Measurements from ENCODE around the gene DNAJC7.
"Not testable (repeated sequence)": the region's sequence is repeated elsewhere in the genome, so short reads cannot be mapped to it uniquely, and the experiment has no call there.

The DNAJC7 gene

GRCh38 chr17:42010266-42010680 lies 7.0 kb downstream of the DNAJC7 start:
- not testable (repeated sequence) for DNase-seq

DNA sequence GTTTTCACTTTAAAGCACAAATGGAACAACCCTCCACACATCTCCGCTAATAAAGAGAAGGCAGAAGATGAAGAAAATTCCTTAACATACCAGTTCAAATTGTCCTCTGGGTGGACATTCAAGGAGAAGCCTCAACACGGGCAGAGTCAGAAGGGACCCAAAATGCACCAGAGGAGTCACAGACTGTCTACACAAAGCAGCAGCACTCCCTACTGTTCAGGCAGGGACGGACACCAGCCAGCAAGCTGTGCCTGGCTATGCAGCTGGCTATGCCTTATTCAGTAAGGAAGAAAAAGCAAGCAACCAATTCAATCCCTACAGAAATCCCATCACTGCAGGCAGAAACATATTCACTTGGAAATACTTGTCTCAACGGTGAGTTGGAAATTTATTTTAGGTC lies 8.1 kb downstream of the DNAJC7 start:
- DNase-seq = no peak

DNA sequence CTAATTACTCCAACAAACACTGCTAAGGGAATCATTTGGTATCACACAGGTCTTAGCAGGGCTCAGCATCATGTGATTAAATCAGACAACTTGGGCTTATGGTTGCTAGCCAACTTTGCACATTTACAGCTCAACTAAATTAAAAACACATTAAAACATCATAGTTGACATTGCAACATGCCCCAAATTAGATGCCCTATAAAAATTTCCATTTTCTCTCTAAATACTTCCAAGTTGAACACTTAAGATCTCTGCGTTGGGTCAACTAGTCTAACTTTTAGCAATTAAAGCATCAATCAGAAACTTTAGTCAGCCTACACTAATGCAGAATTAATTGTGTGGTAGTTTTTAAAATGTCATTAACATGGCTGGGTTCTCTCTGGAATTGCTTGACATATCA lies 12.1 kb downstream of the DNAJC7 start:
- DNase-seq = no peak

GRCh38 chr17:42002792-42003301 lies 14.4 kb downstream of the DNAJC7 start:
- no peak for DNase-seq

GRCh38 chr17:42002175-42002791 lies 15.0 kb downstream of the DNAJC7 start:
- DNase-seq = no peak

DNA sequence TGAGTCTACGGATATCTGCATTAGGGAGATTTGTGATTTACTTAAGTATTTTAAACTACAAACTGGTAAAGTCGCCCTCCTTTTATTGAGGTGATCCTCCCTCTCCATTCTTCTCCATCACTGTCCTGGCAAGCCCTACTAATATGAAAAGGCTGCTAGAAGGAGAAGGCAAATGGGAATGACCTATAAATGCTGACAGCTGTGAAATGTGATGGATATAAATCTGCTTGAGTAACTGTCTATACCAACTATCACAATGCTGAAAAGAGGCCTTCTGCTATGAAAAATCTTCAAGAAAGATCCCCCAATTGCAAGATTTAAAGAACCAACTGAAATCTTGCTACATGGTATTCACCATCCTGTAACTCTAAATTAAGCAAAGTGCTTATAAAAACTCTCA lies 15.5 kb downstream of the DNAJC7 start:
- no peak for DNase-seq

- DNase-seq = no peak
Measured at GRCh38 chr17:42000413-42001133, 16.7 kb downstream of the DNAJC7 start.

GRCh38 chr17:41998497-41998896 lies 18.7 kb downstream of the DNAJC7 start:
- no peak for DNase-seq

- no peak for DNase-seq
Measured at GRCh38 chr17:41996855-41997164, 20.4 kb downstream of the DNAJC7 start.

GRCh38 chr17:41992576-41992975 lies 24.7 kb downstream of the DNAJC7 start:
- no peak for DNase-seq

DNA sequence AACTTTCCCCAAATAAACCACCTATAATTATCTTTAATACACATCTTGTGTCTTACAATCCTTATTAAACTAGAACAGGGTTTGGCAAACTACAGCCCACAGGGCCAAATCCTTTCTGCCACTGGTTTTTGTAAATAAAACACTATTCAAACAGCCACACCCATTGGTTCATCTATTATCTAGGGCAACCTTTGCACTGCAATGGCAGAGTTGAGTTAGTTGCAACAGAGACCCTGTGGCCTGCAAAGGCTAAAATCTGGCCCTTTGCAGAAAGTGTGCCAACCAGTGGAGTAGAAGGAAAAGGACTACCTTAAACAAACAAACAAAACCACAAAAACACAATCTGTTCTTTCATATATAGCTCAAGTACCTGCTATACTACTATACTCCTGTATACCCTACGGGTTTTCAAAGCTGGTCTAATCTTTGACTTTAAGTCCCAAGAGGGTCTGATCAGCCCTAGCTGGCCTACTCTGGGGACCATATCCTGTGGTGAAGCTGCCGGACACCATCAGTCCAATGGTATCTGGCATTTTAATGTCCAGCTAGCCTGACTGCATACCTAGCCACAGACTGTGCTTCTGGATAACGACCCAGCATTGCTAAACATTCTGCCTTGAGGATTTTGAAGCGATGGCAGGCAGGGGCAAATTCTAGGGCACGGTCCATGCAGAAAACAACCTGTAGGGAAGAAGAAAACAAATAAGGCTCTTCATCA lies 27.4 kb downstream of the DNAJC7 start:
- no peak for DNase-seq

GRCh38 chr17:41988418-41988817 lies 28.8 kb downstream of the DNAJC7 start:
- no peak for DNase-seq

GRCh38 chr17:41987642-41988041 lies 29.6 kb downstream of the DNAJC7 start:
- DNase-seq = no peak

DNA sequence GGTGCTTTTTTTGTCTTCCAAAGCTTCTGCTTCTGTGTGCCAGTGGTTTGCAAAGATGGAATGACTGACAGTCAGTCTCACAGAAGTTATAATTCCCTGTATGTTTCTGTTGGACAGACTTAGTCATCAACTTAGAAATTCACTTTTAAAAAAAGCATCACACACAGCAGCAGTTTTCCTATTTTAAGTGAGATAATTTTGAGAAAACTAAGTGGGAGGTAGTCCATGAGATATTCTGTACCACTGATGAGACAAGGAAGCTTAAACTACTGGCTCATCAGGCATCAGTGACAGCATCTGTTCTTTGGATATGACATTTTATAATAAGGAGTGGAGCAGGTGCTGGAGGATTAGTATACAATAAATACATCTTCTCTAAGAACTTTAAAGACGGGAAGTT lies 30.6 kb downstream of the DNAJC7 start:
- DNase-seq = no peak

DNA sequence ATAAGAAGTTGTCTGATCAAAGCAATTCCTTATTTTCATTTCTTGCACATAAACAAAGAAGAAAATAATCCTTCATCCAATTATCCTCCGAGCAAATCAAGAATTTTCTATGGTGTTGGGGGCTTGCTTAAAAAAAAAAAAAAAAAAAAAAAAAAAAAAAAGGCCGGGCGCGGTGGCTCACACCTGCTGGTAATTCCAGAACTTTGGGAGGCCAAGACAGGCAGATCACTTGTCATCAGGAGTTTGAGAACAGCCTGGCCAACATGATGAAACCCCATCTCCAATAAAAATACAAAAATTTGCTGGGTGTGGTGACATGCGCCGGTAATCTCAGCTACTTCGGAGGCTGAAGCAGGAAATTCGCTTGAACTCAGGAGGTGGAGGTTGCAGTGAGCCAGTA lies 31.3 kb downstream of the DNAJC7 start:
- no peak for DNase-seq

- no peak for DNase-seq
Measured at GRCh38 chr17:41984454-41984853, 32.8 kb downstream of the DNAJC7 start.

- DNase-seq = no peak
Measured at GRCh38 chr17:41982026-41982760, 35.0 kb downstream of the DNAJC7 start.

- no peak for DNase-seq
Measured at GRCh38 chr17:41977991-41978390, 39.2 kb downstream of the DNAJC7 start.

DNA sequence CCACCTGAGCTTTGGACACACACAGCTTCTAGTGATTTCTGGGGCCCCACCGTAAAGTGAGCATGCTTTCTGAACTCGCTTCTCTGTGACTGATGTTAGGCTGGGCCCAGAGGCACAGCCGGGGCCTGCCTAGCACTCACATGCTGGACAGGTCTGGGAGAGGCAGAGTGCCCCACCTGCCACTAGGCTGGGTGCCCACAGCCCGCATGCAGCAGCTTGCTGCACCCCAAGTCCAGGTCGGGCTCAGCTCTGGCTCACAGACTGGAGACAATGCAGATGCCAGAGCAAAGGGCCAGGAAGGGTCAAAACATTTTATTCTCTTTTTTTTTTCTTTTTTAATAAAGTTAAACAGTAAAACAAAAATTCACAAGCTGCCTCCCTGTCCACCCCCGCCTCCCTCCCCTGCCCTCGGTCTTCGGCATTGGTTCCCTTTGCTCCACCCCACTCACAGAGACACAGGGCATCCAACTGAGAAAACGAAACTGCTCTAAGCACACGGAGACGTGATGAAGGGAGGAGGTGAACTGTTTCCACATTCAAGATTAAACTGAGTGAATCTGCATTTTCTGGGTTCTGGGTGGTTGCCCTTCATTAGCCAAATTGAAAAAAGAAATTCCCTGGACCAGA lies 41.0 kb downstream of the DNAJC7 start:
- no peak for DNase-seq

DNA sequence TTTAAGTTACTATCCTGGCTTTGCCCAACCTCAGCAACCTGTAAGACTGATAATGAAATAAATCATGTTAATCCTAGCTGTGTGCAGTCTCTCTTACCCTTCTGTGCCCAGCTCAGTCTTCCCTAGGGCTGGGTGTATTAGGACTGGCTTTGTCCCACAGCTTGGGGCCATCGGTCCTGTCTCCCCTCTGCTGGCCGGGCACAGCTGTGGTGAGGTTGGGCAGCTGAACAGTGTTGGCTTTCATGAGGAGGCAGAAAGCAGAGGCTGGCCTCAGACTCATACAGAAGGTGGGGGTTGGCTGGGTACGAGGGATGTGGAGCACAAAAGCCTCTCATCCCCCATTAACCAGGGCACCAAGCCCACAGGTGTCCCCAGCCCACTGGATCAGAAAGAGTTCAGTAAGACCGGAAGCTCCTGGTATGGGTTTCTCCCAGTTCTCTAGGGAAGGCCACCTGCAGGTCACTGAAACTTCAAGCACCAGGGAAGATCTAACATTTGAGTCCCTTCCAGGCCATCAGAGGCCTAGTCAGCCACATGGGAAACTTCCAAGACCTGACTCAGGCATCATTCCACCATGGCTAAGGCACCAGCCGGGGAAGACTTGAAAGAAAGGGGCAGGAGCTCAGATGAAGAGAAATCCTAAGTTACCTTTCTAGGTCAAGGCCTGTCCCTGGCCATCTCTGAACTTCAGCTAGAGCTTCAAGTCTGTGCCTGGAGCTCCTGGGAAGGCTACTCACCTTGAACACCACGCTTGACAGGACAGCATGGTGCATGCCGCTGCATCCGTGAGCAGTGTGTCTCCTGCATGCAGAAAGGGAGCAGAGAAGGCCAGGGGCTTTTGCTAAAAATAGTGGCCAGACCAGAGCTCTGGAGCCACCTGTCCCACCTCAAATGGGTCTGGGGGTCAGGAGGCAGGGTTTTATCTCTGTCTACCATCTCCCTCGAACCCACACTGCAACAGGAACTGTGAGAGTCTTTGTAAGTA lies 41.8 kb downstream of the DNAJC7 start:
- DNase-seq = no peak

DNA sequence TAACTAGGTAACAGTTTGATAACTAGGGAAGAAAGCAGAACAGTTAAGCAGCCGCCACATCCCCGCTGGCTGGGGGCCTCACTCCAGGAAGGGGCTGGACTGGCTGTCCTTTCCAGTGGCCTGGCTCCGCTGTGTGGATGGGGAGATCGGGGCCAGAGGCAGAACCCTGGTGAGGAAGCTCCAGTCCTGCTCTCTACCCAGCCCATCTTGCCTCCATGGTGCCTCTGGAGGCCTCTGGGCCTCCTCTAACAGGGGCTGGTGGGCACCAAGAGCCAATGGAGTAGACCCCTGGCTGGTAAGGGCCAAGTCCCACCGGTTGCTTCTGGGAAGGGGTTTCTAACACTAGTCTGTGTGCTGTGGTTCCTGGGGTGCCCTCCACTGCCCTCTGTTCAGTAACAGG lies 42.6 kb downstream of the DNAJC7 start:
- no peak for DNase-seq

DNA sequence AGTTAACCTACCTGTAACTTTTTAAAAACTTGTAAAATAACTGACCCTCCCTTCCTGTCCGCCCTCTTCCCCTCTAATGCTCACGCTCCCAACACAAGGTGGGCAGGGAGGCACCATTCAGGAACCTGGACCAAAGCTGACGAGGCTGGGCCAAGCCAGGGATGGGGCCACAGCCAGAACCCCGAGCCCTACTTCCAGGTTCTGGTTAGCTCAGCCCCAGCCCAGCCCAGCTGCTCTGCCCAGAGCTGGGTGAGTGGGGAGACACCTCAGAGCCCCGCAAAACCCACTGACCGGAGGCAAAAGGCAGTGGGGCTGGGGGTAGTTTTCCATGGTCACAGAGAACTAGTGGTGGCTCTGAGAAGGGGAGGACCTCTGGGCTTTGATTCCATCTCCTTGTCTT lies 43.2 kb downstream of the DNAJC7 start:
- no peak for DNase-seq

All from NCI-H2029 (cell line).